Activated B cell treated with CpG ODN at 0.5 μM for 24 hours (primary cell): ENCODE measurements around the gene CNTN4. TPM values are rescaled to one million over a fixed set of nuclear protein-coding genes. Genes with fewer than 3 reads are reported as not detected.

Source experiments
- ATAC-seq: fragments of 200-7000 bp; cut with Tn5 transposase; one replicate; pipeline ENCODE4 v1.10.0; 2021; ENCODE audit warnings: low read depth, mild to moderate bottlenecking, moderate library complexity
- CTCF ChIA-PET: fragments of 350-600 bp; sonication (Branson Sonifier 250); formaldehyde crosslinking; loops from one replicate; lab custom pipeline; 2021; ENCODE audit warnings: antibody characterized with exemption; lab: Charles Lee
- POLR2A ChIA-PET: fragments of 350-600 bp; sonication (Branson Sonifier 250); formaldehyde crosslinking; loops from one replicate; lab custom pipeline; 2021; ENCODE audit warnings: antibody characterized with exemption; lab: Charles Lee
- DNase-seq: peaks from one replicate; pipeline ENCODE4 v3.0.0; 2022
- H3K27ac Mint-ChIP-seq: one replicate; pipeline ENCODE4 v1.8.0; 2020; ENCODE audit warnings: mixed read lengths
- H3K27me3 Mint-ChIP-seq: one replicate; pipeline ENCODE4 v1.8.0; 2021; ENCODE audit warnings: mixed read lengths
- H3K36me3 Mint-ChIP-seq: one replicate; pipeline ENCODE4 v1.8.0; 2021; ENCODE audit warnings: low read depth, mixed read lengths
- H3K4me1 Mint-ChIP-seq: one replicate; pipeline ENCODE4 v1.8.0; 2021; ENCODE audit warnings: mixed read lengths
- H3K4me3 Mint-ChIP-seq: one replicate; pipeline ENCODE4 v1.8.0; 2020; ENCODE audit warnings: mild to moderate bottlenecking, mixed read lengths
- H3K9me3 Mint-ChIP-seq: one replicate; pipeline ENCODE4 v1.8.0; 2020; ENCODE audit warnings: mixed read lengths
- CTCF ChIP-seq: fragments of 200-600 bp; IDR thresholded peaks from one replicate; pipeline ENCODE4 v1.8.0; 2022; ENCODE audit warnings: antibody characterized with exemption, mild to moderate bottlenecking
- intact Hi-C: fragments of 100-400 bp; cut with micrococcal nuclease; formaldehyde crosslinking; loops from one replicate; pipeline ENCODE4 v1.15.1; 2024
- total RNA-seq: library from RNA; stranded (reverse); gene quantifications from 2 replicates; pipeline ENCODE4 v1.2.3, GENCODE V29; 2022

CNTN4 gene
- total RNA-seq, 1 donor from 2014 or later = not detected

- ChIA-PET POLR2A (no interaction called here), CTCF (no interaction called here)
- no peak for TF ChIP-seq CTCF
- intact Hi-C loops = no loop called here
- Mint-ChIP-seq H3K27ac (no peak overlapping the region), H3K9me3 (no peaks in the 10 kb centered on the region), H3K4me3 (no peak overlapping the region), H3K36me3 (no peaks in the 10 kb centered on the region), H3K4me1 (no peaks in the 10 kb centered on the region), H3K27me3 (no peaks in the 10 kb centered on the region)
- ATAC-seq = no peak
- no peak for DNase-seq
Observed at GRCh38 chr3:2578560-2578959, 479.9 kb downstream of the CNTN4 start.

- CTCF ChIA-PET = no interaction called here
- no peak for TF ChIP-seq CTCF
Observed at GRCh38 chr3:2579206-2579605, 480.5 kb downstream of the CNTN4 start.

GRCh38 chr3:2583046-2583445, 484.4 kb downstream of the CNTN4 start:
- CTCF ChIA-PET = no interaction called here
- Mint-ChIP-seq H3K4me1 (no peaks in the 10 kb centered on the region), H3K4me3 (no peak overlapping the region), H3K36me3 (no peaks in the 10 kb centered on the region), H3K27me3 (no peaks in the 10 kb centered on the region), H3K27ac (no peak overlapping the region), H3K9me3 (peaks cover 3% of the 10 kb centered on the region)
- intact Hi-C loops = no loop called here
- no peak for ATAC-seq
- no peak for TF ChIP-seq CTCF
- POLR2A ChIA-PET = no interaction called here
- DNase-seq = no peak

More at GRCh38 chr3:2579206-2579605, 480.5 kb downstream of the CNTN4 start:
- no peaks in the 10 kb centered on the region for H3K9me3 Mint-ChIP-seq
- POLR2A ChIA-PET = no interaction called here
- ATAC-seq = no peak
- no peak overlapping the region for H3K4me3 Mint-ChIP-seq
- DNase-seq = no peak
- H3K36me3 Mint-ChIP-seq = no peaks in the 10 kb centered on the region
- H3K4me1 Mint-ChIP-seq = no peaks in the 10 kb centered on the region
- no peaks in the 10 kb centered on the region for H3K27me3 Mint-ChIP-seq
- intact Hi-C loops = no loop called here
- H3K27ac Mint-ChIP-seq = no peak overlapping the region

GRCh38 chr3:2589336-2589969, 490.8 kb downstream of the CNTN4 start:
- no peaks in the 10 kb centered on the region for H3K27me3 Mint-ChIP-seq
- DNase-seq = no peak
- ChIA-PET CTCF (no interaction called here), POLR2A (no interaction called here)
- ATAC-seq = no peak
- peaks cover 2% of the 10 kb centered on the region for H3K4me1 Mint-ChIP-seq
- H3K4me3 Mint-ChIP-seq = no peak overlapping the region
- H3K36me3 Mint-ChIP-seq = no peaks in the 10 kb centered on the region
- intact Hi-C loops = no loop called here
- no peak for TF ChIP-seq CTCF
- peaks cover 3% of the 10 kb centered on the region for H3K9me3 Mint-ChIP-seq
- H3K27ac Mint-ChIP-seq = no peak overlapping the region

- intact Hi-C loops = no loop called here
Observed at GRCh38 chr3:2595486-2595885, 496.8 kb downstream of the CNTN4 start.

More at GRCh38 chr3:2595486-2595885, 496.8 kb downstream of the CNTN4 start:
- H3K4me3 Mint-ChIP-seq = no peak overlapping the region
- no peak overlapping the region for H3K27ac Mint-ChIP-seq
- no peaks in the 10 kb centered on the region for H3K36me3 Mint-ChIP-seq
- no peaks in the 10 kb centered on the region for H3K9me3 Mint-ChIP-seq
- ATAC-seq = no peak
- peaks cover 2% of the 10 kb centered on the region for H3K4me1 Mint-ChIP-seq
- TF ChIP-seq CTCF = no peak
- no peak for DNase-seq
- ChIA-PET POLR2A (no interaction called here), CTCF (no interaction called here)
- no peaks in the 10 kb centered on the region for H3K27me3 Mint-ChIP-seq
